GM04503 (cell line): ENCODE measurements around the gene SLC49A3.
"Not testable (repeated sequence)": the region's sequence is repeated elsewhere in the genome, so short reads cannot be mapped to it uniquely, and the experiment has no call there.

ENCODE experiments used
- DNase-seq: peaks from one replicate; pipeline ENCODE4 v3.0.0-alpha.2; 2012; ENCODE audit warnings: low read depth

Gene SLC49A3

DNA sequence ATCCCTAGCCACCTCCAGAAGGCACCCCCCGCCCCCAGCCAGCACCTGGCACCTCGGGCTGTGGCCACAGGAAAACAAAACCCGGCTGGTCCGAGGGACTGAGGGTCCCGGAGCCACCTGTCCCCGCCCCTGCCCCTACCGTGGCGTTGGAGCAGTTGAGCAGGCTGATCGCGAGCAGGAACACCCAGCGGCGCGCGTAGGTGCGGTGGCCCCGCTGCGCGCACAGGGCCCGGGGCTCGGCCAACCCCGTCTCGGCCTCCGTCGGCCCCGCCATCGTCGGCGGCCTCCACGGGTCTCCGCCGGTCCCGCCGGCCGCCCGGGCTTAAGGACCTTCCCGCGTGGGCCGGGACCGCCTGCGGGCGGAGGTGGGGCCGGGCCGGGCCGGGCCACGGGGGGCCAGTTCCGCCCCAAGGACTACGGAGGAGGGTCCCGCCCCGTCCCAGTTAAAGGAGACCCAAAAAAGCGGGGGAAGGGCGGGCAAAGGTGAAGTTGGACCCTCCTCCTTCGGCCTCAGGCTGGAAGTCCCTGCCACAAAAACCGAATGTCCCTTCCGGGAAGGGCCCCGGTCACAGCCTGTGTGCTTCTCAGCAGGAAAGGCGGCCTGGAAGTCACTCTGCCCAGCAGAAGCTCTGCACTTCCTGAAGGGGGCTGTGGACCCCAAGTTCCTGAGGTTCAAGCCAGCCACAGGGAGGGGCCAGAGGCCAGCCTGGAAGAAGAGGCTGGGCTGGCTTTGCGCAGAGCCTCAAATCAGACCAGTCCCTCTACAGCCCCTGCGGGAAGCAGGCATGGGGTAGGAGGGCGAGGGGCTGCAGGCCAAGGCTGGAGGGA is at the start of gene SLC49A3:
Gene SLC49A3, minus strand, starts transcription at position 298 of the 828 bp plus-strand sequence. Its CDS starts 24 bp downstream, at position 274.
- DNase-seq: no peak

GRCh38 chr4:736561-736960 is 47.6 kb upstream of the SLC49A3 start:
- DNase-seq: not testable (repeated sequence)

- DNase-seq: no peak
These were observed 46.6 kb upstream of the SLC49A3 start for GRCh38 chr4:735583-735982.

GRCh38 chr4:734951-735350 is 46.0 kb upstream of the SLC49A3 start:
- DNase-seq: no peak

- DNase-seq: no peak
These were observed 45.1 kb upstream of the SLC49A3 start for GRCh38 chr4:734075-734474.

DNA sequence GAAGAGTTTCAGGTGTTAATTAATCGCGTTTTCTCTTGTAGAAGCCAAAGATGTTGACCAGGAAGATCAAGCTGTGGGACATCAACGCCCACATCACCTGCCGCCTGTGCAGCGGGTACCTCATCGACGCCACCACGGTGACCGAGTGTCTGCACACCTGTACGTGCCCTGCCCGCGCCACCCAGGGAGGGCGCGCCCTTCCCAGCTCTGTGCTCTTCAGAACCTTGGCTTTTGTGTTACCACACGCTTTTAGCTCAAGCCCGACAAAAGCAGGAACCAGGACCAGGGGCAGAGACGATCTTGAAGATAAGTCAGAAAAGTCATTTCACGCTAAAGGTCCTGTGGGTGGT is 44.7 kb upstream of the SLC49A3 start:
- DNase-seq: no peak

DNA sequence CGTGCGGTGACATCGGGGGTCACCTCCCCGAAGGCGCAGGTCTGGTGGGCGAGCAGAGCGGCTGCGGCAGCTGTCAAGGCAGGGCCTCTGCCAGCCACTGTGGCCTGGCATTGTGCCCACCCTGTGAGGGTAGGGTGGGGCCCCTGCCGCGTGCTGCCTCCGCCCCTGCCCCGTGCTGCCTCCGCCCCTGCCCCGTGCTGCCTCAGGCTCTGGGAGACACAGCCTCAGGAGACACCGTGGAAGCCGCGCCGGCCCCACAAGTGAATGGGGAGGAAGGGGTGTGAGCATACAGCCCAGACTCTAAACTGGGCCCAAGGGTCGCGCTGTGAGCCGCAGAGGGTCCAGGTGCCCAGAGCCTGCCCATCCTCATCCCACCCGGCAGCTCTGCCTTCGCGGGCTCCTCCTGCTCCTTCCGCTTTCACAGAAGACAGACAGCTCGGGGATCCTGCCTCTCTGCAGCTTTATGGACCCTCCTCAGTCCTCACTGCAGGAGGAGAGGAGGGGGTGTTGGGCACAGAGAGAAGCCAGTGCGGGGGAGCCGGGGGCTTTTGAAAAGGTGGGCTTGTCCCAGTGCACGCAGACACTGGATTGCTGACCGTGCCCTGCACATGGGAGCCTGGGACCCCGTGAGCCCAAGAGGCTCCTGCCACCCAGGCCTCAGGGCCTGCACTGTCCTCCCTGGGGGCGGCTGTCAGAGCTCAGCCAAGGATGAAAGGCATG is 44.1 kb upstream of the SLC49A3 start:
- DNase-seq: no peak

GRCh38 chr4:732486-732885 is 43.5 kb upstream of the SLC49A3 start:
- no peak for DNase-seq

DNA sequence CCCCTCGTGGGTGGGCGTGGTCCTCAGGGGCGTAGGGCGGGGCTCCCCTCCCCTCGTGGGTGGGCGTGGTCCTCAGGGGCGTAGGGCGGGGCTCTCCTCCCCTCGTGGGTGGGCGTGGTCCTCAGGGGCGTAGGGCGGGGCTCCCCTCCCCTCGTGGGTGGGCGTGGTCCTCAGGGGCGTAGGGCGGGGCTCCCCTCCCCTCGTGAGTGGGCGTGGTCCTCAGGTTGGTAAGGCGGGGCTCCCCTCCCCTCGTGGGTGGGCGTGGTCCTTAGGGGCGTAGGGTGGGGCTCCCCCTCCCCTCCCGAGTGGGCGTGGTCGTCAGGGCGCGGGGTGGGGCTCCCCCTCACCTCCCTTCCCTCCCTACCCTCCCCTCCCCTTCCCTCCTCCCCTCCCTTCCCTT is 43.0 kb upstream of the SLC49A3 start:
- DNase-seq: not testable (repeated sequence)

DNA sequence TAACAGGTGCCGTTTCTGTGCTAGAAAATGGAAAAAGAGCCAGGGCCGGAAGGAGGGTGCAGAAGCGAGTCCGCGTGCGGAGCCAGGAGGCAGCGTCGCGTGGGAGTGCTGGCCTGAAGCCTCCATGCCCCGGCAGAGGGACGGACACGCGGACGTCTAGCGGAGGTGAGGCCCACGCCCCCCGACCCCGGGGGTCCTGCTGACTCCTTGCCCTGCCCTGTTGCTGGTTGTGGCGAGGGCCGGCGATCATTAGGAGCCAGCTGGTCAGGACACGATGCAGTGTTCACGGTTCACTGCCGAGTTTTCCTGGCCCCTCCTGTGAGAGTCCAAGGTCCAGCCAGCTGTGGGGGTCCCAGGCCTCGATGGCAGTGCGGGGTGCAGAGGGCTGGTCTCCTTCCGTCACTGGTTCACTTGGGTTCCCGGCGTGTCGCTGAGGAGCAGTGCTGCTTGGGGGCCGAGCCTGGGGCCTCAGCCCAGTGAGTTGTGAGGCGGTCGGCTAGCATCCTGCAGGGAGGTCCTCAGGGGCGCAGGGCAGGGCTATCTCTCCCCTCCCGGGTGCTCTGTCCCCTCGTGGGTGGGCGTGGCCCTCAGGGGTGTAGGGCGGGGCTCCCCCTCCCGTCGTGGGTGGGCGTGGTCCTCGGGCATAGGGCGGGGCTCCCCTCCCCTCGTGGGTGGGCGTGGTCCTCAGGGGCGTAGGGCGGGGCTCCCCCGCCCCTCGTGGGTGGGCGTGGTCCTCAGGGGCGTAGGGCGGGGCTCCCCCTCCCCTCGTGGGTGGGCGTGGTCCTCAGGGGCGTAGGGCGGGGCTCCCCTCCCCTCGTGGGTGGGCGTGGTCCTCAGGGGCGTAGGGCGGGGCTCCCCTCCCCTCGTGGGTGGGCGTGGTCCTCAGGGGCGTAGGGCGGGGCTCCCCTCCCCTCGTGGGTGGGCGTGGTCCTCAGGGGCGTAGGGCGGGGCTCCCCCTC is 42.3 kb upstream of the SLC49A3 start:
- DNase-seq: not testable (repeated sequence)

GRCh38 chr4:730511-730910 is 41.6 kb upstream of the SLC49A3 start:
- no peak for DNase-seq

DNA sequence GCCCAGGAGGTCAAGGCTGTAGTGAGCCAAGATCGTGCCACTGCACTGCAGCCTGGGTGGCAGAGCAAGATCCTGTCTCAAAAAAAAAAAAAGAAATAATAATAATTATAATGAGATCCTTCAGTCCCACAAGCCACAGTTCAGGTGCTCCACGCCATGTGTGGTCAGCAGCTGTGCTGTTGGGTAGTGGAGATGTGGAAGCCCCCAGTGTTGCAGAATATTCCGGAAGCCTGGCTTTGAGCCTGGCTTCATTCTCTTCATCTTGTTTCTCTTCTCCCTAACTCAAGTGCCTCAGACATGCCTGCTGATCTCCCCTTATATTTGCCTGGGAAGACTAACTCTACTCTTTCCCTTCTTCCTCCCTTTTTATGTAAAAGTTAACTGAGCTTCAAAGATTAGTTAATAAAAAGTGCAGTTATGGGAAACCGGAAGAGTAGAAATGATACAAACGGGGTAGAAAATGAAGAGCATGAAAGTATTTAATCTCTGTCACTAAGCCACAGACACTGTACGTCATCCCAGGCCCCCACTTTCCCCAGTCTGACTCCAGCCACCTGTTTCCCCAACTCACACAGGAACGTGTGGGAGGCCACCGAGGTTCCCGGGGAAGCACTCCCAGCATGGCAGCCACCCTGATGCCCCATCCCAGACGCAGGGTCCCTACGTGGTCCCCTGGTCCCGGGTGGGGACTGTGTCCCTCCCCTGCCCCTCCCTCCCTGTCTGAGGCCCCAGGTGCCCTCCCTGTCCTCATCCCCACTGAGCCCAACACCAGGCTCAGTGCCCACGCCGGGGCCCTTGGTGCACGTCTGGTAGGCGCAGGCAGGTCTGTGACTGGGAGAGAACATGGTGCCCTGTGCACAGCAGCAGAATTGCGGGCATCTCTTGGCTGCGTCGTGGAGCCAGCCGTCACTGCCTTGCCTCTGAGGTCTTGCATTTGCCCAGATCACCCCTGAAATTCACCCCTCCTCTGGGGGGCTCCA is 40.7 kb upstream of the SLC49A3 start:
- no peak for DNase-seq

DNA sequence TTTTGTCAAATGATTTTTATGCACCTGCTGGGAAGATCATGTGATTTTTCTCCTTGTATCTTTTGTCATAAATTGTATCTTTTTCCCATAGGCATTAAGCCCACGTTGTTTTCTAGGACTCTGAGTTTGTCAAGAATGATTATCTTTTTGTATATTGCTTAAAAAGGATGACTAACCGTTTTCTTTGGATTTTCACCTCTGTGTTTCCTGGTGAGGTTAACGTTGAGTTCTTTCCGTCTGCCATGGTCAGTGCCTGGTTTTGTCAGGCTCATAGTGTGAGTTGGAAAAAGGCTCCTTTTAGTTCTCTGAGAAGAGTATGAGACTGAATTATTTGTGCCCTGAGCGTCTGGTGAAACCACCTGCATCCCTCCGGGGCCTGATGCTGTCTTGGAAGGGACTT is 38.6 kb upstream of the SLC49A3 start:
- no peak for DNase-seq

DNA sequence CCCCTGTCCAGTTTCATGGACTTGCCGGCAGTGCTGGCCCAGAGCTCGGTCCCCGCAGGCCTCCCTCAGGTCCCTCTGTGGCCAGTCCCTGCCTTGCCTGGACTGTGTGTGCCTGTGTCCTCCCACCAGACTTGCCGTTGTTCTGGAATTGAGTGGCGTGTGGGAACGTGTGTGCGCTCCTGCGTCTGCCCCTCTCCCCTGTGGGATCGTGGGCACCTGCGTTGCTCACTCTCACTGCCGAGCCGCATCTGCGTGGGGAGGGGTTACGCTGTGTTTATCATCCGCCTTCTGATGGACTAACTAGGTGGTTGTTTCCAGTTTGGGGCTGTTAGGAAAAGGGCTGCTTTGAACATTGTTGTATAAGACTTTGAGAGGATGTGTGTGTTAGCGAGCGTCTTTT is 37.9 kb upstream of the SLC49A3 start:
- DNase-seq: no peak

GRCh38 chr4:726235-726787 is 37.4 kb upstream of the SLC49A3 start:
- peak; percentile 77 for DNase-seq

GRCh38 chr4:725391-726234 is 36.7 kb upstream of the SLC49A3 start:
- no peak for DNase-seq

DNA sequence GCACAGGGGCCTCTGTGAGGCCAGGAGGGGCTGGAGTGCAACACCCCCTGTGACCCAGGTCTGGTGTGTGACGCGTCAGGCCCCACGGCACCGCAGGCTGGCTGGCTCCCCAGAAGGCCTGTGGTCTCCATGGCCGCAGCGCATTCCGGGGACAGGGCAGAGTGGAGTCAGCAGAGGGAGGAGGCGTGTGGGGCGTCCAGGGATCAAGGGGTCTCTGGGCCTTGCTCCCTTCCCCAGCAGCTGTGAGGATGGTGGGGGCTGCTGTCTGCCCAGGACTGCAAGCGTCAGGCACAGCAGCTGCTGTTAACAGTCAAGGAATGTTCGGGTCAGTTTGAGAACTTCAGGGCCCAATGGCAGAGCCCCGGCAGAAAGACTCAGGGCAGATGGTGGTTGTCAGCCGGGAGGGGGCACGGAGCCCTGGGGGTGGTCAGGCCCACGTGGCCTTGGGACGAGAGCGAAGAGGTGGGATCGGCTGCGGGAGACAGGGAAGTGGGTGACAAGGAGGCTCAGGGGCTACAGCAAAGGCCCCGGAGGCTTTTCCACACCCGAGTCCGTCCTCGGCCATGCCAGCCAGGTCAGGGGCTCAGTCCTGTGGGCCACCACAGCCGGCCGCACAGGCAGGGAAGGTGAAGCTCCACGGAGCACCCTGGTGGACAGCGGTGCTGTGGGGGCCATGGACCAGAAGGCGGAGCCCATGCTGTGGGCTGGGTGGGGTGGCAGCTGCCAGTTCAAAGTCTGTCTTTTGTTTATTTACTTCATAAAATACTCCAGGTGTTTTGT is 35.0 kb upstream of the SLC49A3 start:
- DNase-seq: no peak

GRCh38 chr4:722851-723360 is 34.0 kb upstream of the SLC49A3 start:
- no peak for DNase-seq
